Lower leg skin (tissue), 3 donors: ENCODE results near the gene HDLBP.

Experiments
- CTCF ChIP-seq, 3 donors: fragments of 450-650 bp; IDR thresholded peaks; one replicate each; pipeline ENCODE4 v1.5.1; 2016; ENCODE audit warnings: antibody characterized with exemption in 3 of 3, mild to moderate bottlenecking in 3 of 3, moderate library complexity in 2 of 3
- POLR2A ChIP-seq, 2 donors: fragments of 450-650 bp; IDR thresholded peaks; one replicate each; pipeline ENCODE4 v1.6.1; 2016 to 2017; ENCODE audit warnings: antibody characterized with exemption in 2 of 2, mild to moderate bottlenecking in 1 of 2, moderate library complexity in 1 of 2

- TF ChIP-seq CTCF (IDR thresholded peaks at IDR 0.05) (no peak), POLR2A (IDR thresholded peaks at IDR 0.05) (no peak)
Observed at GRCh38 chr2:241363426-241363825, 48.0 kb upstream of the HDLBP start.
